Psoas muscle (tissue), 8 donors: ENCODE results near the gene ZNF746. TPM values are rescaled to one million over a fixed set of nuclear protein-coding genes. Genes with fewer than 3 reads are reported as not detected.

Experiments used
- ATAC-seq, 4 donors: fragments of 200-7000 bp; cut with Tn5 transposase; one replicate each; pipeline ENCODE4 v1.9.1; 2020; ENCODE audit warnings: moderate library complexity in 3 of 4, mild to moderate bottlenecking in 2 of 4
- DNase-seq, 2 donors: peaks; one replicate each; pipeline ENCODE4 v3.0.0-alpha.2; 2020
- H3K27ac ChIP-seq: fragments of 200-600 bp; one replicate; pipeline ENCODE4 v1.8.0; 2022
- H3K27me3 ChIP-seq, 3 donors: fragments of 200-600 bp in 1 of 3; one replicate each; pipeline versions ENCODE4 v1.6.1 to v1.8.0; 2013 to 2022; ENCODE audit warnings: low read length in 2 of 3, mild to moderate bottlenecking in 2 of 3, moderate library complexity in 1 of 3; ENCODE audit not compliant: insufficient read depth in 3 of 3
- H3K36me3 ChIP-seq, 2 donors: fragments of 200-600 bp in 1 of 2; one replicate each; pipeline versions ENCODE4 v1.6.1 to v1.8.0; 2013 to 2022; ENCODE audit warnings: low read depth in 1 of 2, mild to moderate bottlenecking in 1 of 2, moderate library complexity in 1 of 2; ENCODE audit not compliant: insufficient read depth in 1 of 2
- H3K4me1 ChIP-seq: fragments of 200-600 bp; one replicate; pipeline ENCODE4 v1.8.0; 2022
- H3K4me3 ChIP-seq: fragments of 200-600 bp; one replicate; pipeline ENCODE4 v1.8.0; 2022; ENCODE audit warnings: mild to moderate bottlenecking
- H3K9me3 ChIP-seq: fragments of 200-600 bp; one replicate; pipeline ENCODE4 v1.8.0; 2022
- WGBS, 3 donors: extraction: QIAGEN DNeasy Blood & Tissue Kit; methylation state at CpG; one replicate each; pipeline versions ENCODE4 v1.1.6 to v1.1.7; 2013; 5-methylcytosine and 5-hydroxymethylcytosine counted together
- intact Hi-C, 2 donors: fragments of 100-400 bp; cut with DNase I; formaldehyde crosslinking; loops; one replicate each; pipeline versions ENCODE4 v1.11.0 to v1.14.2; 2022
- polyA plus RNA-seq, 3 donors: library from polyadenylated mRNA; stranded (reverse); fragments of 200-250 nt; gene quantifications; one replicate each; pipeline ENCODE4 v1.2.3, GENCODE V29; 2013
- total RNA-seq, 4 donors: library from RNA; stranded (reverse); fragmentation: NEBNext Ultra II Directional in 2 of 4; extraction: Animal tissue kit (Norgen Biotek cat#: 25700) in 2 of 4; gene quantifications; one replicate each; pipeline versions ENCODE4 v1.2.1 to v1.2.4, GENCODE V29; 2021 to 2023
- TF ChIP-seq, protein P1 (sequence below): fragments of 200-600 bp; IDR thresholded peaks from one replicate; pipeline ENCODE4 v1.8.0; 2022; ENCODE audit warnings: antibody characterized with exemption
- donor health status: healthy with polysubstance abuse.
- donor health status: DM: no; HTN: no; CAD: no; lungs with moderate emphysema.
- donor health status: Bipolar disorder and iron deficiency.
- donor health status: healthy.
- donor health status: DM: yes; HTN: yes; CAD: no.
- donor health status: DM: no; HTN: no; CAD: no.
- donor health status: DM: no; HTN: no; CAD: no.
- donor health status: DM: yes; HTN: yes; CAD: no.

The ZNF746 gene
- total and polyA plus RNA-seq, 7 donors: 5.0 to 12.7 (median 8.5) TPM

DNA sequence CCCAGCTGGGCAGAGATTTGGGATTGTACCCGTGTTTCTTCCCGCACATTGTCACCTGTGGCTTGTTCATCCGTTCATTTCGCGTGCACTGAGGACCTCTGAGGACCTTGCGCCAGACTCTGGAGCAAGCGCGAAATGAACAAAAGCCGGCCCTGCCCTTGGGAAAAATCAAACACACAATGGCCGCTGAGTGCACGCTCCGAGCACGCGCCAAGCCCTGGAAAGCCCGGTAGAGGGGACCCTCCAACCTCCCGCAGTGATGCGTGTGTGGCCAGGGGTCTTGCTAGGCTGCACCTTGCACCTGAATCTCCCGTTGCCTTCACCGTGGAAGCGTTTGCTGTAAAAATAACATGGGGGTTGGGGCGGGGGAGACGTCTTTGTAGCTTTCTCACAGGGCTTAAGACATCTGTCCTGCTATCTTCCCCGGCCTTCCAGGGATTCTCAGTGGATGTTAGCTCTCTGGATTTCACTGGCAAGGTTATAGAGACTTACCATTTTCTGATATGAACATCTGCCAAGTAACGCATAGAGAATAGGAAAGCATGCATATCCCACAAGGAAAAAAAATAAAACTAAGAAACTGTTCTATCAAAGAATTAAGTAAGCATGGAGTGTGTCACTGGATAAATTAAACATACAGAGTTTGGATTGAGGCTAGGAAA is 74.0 kb downstream of the ZNF746 start:
- ATAC-seq (no peak), DNase-seq (no peak)
- Histone ChIP-seq H3K36me3 (no peaks in the 10 kb centered on the region), H3K27me3 (no peaks in the 10 kb centered on the region), H3K4me3 (no peak overlapping the region), H3K27ac (no peak overlapping the region), H3K4me1 (peaks cover 4% of the 10 kb centered on the region), H3K9me3 (no peaks in the 10 kb centered on the region)
- intact Hi-C loops: loop anchor here in 1 of 2 donors (2.0 kb wide), 1 partner anchor 73 kb away; the partner anchor contains the start of gene ZNF746
- TF ChIP-seq, protein P1, sequence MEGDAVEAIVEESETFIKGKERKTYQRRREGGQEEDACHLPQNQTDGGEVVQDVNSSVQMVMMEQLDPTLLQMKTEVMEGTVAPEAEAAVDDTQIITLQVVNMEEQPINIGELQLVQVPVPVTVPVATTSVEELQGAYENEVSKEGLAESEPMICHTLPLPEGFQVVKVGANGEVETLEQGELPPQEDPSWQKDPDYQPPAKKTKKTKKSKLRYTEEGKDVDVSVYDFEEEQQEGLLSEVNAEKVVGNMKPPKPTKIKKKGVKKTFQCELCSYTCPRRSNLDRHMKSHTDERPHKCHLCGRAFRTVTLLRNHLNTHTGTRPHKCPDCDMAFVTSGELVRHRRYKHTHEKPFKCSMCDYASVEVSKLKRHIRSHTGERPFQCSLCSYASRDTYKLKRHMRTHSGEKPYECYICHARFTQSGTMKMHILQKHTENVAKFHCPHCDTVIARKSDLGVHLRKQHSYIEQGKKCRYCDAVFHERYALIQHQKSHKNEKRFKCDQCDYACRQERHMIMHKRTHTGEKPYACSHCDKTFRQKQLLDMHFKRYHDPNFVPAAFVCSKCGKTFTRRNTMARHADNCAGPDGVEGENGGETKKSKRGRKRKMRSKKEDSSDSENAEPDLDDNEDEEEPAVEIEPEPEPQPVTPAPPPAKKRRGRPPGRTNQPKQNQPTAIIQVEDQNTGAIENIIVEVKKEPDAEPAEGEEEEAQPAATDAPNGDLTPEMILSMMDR: no peak
- 32 to 34% (median 33%) methylated on average over 24 of the region's 24 CpGs for WGBS, 3 donors

DNA sequence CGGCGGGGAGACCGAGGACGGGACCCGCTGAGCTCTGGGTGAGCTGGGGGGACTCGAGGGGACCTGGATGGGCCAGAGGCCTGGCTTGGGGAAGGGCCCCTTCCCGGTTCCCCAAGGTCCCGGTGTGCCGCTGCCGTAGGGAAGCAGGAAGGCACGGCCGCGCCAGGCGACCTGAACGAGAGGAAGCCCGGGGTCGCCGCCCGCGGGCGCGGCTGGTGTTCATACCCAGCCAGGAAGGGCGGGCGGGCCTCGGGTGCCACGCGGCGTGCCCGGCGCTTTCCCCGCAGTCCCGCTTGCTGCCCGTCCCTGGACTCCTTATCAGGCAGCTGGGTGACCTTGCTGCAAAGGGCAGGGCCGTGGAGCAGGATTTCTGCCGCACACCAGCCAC is 74.7 kb downstream of the ZNF746 start:
- Histone ChIP-seq H3K27ac (no peak overlapping the region), H3K4me1 (peaks cover 4% of the 10 kb centered on the region), H3K27me3 (no peaks in the 10 kb centered on the region), H3K9me3 (no peaks in the 10 kb centered on the region), H3K36me3 (no peaks in the 10 kb centered on the region), H3K4me3 (peak overlapping the region; percentile 68)
- TF ChIP-seq, protein P1: no peak
- DNase-seq (peak in 1 of 2 donors; percentile 31), ATAC-seq (peak in 2 of 4 donors; percentile 18 to 19)
- 7 to 10% (median 8%) methylated on average over 25 to 35 of the region's 35 CpGs for WGBS, 3 donors
- intact Hi-C loops: loop anchor here in 1 of 2 donors (2.0 kb wide), 1 partner anchor 74 kb away; the partner anchor contains the start of gene ZNF746

Other genes with a start within 250 kb of the ZNF746 start
- gene ZNF783, start 235.6 kb downstream of the ZNF746 start, total RNA-seq: 1 to 10 TPM; 6.0 to 9.0 (median 7.2) TPM
- gene ZNF783, start 235.6 kb downstream of the ZNF746 start, polyA plus RNA-seq: 10 to 100 TPM in 1 of 3 donors, 1 to 10 TPM in 2; 4.2 to 11.1 (median 4.9) TPM
- 10 to 100 TPM; 10.6 to 18.6 (median 12.2) TPM for gene ZNF777, start 36.7 kb downstream of the ZNF746 start, total RNA-seq
- gene ZNF777, start 36.7 kb downstream of the ZNF746 start, polyA plus RNA-seq: 10 to 100 TPM in 2 of 3 donors, 1 to 10 TPM in 1; 9.3 to 17.2 (median 14.1) TPM